Suppressor macrophage treated with lipopolysaccharide for 1 hour (primary cell): ENCODE measurements around the gene GOLGA6C.
"Not testable (repeated sequence)": the region's sequence is repeated elsewhere in the genome, so short reads cannot be mapped to it uniquely, and the experiment has no call there.

Experiments used
- DNase-seq, 3 donors: peaks; one replicate each; pipeline ENCODE4 v3.0.0-alpha.2; 2020 to 2022

Gene GOLGA6C, protein sequence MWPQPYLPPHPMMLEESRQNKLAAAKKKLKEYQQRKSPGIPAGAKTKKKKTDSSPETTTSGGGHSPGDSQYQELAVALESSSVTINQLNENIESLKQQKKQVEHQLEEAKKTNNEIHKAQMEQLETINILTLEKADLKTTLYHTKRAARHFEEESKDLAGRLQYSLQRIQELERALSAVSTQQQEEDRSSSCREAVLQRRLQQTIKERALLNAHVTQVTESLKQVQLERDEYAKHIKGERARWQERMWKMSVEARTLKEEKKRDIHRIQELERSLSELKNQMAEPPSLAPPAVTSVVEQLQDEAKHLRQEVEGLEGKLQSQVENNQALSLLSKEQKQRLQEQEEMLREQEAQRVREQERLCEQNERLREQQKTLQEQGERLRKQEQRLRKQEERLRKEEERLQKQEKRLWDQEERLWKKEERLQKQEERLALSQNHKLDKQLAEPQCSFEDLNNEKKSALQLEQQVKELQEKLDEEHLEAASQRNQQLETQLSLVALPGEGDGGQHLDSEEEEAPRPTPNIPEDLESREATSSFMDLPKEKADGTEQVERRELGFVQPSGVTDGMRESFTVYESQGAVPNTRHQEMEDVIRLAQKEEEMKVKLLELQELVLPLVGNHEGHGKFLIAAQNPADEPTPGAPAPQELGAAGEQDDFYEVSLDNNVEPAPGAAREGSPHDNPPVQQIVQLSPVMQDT

DNA sequence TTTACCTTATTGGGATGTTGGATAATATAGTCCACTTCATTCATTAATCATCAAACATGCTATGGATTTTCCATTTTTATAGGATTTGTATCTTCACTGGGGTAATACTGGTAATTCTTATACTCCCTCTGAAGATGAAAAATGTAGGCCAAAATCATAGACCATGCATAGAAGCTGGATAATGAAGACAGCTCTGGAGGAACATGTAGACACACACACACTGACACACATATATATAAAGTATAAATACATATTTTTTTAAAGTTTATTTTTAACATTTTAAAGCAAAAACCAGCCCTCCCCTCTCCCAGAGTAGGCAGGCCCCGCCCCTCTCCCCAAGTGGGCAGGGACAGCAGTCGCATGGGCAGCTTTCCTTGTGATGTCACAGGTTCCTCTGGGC is at the start of gene GOLGA6C:
GOLGA6C (plus strand) TSS at position 301 of the 400 bp plus-strand sequence. CDS start 265 bp downstream, outside the sequence.
- not testable (repeated sequence) for DNase-seq

DNA sequence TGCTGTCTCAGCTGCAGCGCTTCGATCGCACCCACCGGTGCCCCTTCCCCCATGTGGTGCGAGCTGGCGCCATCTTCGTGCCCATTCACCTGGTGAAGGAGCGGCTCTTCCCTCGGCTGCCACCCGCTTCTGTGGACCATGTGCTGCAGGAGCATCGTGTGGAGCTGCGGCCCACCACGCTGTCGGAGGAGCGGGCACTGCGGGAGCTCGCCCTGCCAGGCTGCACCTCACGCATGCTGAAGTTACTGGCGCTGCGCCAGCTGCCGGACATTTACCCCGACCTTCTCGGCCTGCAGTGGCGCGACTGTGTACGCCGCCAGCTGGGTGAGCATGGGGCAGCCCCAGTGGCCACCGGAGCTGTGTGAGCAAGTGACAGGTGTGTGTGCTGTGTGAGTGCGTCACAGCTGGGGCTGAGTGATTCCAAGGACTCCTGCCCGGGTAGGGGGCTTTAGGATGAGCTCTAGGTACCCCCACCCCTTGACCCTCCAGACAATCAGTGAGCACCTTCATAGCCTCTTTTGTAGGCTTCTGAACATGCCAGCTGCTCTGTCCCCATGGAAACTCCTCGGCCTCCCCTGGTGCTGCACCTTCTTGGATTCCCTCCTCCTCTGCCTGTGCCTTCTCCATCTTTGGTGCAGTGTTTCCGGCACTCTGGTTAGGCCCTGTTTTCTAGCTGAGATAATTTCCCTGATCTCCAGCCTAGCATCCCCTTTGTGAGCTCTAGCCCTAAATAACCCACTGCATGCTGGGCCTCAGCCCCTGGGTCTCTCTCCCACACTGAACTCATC is 49.4 kb upstream of the GOLGA6C start:
- DNase-seq: no peak

DNA sequence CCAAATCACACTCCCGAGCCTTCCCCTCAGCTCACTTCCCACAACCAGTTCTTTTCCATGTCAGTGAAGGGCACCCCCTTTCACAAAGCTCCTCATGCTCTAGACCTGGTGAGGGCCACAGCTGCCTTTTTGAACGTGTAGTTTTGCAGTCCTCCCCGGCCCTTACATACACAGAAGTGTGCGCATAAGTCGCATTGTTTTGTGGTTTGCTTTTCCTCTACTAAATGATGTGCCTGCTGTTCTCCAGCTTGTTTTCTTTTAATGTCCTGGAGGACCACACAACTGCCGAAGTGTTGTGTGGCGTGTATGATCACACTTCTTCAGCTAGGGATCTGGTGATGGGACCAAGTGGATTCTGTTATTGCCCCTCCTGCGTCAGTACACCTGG is 48.9 kb upstream of the GOLGA6C start:
- no peak for DNase-seq

DNA sequence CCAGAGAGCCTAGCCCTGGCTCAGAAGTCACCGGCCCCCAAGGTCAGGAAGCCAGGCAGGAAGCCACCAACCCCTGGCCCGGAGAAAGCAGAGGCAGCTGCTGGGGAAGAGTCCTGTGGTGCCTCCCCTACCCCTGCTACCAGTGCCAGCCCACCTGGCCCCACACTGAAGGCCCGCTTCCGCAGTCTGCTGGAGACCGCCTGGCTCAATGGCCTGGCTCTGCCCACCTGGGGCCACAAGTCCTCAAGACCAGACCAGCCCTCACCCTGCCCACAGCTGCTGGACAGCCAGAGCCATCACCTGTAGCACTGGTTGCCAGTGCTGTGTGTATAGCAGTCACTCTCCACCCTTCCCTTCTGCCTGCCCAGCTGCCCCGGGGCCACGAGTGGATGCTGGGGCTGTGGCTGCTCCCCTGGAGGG is 47.3 kb upstream of the GOLGA6C start:
- DNase-seq: no peak

DNA sequence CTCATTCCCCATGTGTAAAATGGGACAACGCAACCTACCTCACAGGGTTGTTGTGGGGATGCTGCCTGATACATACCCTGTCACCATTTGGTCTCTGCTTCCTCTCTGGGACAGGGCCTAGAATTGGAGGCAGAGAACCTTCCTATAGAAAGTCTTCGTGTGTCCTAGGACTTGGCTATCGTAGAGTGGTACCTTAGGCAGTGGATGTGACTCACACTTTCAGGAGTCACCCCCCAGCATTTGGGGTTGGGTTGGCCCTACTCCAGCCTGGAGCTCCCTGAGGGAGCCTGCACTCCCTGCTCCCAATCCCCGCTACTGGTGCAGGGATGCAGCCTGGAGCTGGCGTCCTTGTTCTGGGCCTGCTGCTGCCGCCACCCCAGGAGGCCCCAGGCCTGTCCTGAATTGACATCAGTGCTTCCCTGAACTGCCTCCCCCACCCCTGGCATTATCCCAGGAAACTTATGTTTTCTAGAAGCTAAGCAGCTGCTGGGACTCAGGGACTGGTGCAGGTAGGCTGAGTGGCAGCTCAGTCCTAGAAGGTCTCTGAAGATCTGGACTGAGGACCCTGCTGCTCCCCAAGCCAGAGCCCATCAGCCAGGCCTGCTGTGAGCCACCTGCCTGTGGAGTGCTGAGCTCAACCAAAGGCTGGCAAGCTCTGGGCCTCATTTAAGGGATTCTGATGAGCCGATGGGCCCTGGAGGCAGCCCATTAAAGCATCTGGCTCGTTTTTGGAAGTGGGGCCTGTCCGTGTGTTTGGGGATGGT is 46.5 kb upstream of the GOLGA6C start:
- DNase-seq: no peak

DNA sequence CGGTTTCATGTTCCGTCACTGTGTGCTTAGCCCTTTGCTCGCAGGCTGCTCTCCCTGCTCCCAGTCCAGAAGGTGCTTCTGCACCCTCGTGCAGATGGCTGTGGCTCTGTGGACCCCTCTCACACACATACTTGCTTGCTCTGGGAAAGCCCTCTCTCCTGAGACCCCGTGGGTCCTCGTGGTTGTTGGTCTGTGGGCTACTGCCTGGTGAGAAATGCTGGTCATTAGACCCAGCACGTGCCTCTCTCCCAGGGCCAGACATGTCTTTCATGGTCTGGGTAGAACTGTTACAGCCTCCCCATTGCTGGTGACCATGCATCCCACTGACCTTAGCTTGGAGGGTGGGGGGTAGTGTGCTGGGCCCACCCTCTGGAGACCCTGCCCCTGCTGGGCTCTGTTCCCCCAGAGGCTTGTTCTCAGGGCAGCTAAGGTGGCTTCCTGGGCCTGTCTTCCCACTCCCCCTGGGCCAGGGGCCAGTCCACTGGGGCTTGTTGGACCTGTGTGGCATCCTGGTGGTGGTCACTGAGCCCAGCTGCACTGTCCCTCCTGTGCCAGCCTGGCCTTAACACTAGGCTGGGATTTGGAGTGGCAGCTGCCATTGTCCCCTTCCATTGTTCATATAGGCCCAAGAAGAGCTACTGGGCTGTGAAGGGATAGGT is 45.8 kb upstream of the GOLGA6C start:
- DNase-seq: no peak

DNA sequence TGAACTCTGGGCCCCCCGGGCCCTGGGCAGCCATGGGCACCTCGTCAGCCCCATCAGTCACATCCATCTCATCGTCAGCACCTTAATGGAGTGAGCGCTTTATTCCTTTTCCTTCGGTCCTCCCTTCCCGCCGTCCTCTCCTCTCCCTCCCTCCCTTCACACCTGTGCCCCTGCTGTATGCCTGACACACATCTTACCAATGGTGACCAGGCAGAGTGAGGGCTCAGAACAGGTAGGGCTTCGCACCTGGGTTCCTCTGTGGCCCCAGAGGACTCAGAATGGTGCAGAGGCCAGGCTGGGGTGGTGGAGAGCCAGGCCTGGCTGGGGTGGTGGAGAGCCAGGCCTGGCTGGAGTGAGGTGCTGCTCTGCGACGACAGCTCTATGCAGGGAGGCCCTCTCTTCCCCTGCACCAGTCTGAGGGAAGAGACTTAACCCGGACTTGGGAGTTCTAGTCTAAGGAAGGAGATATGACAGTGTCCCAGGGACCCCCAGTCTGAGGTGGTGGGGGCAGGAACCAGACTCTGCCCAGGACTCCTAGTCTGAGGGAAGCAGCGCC is 44.8 kb upstream of the GOLGA6C start:
- DNase-seq: no peak

DNA sequence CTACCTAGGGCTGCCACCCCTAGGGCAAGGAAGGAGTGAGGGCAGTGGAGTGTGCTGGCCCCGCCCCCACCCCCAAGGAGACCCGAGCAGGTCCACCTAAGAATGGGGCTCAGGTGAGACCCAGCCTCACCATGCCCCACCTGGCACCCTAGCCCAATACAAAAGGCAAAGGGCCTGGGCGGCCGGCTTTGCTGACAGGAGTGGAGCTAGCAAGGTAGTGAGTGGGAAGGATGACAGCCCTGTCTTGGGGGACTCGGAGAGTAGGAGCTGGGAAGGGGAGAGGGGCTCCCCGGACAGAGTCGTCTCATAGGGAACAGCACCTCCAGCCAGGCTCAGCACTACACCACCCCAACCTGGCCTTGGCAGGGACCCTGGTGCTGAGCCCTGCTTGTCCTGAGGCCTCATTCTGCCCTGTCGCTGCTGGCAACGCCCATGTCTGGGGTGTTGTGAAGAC is 44.3 kb upstream of the GOLGA6C start:
- DNase-seq: no peak

DNA sequence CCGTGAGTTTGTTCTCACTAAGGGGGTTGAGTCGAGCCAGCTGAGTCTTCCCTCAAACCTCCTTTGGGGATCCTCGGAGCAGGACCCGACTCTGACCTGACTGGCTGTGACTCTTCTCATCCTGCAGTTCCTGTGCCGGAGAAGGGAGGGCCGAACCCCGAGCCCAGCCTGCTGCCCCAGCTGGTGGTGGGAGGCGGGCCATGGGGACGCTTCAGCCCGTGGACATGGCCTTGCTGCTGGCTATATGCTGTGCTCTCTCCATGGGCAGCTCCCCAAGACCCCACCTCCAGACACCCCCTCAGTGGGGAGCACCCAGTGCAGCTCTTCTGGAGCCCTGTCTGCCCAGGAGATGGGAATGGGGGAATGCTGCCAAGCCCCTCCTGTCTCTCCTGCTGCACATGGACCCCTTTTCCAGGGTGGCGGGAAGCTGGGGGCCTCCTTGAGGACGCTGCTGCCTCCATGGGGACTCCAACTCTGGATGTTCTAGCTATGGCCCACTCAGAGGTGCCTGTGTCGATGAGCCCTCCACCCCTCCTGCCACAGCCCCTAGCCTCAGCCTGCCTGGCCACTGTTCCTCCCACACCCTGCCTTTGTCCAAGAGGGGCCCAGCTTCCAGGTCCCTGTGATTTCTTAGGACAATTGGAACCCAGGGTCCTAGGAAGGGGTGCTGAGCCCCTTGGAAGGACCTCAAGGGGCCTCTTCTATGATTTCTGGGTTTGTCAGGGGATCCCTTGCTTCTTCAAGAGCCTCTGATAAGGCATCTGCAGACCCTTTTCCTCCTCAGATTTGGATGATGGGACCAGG is 43.6 kb upstream of the GOLGA6C start:
- no peak for DNase-seq

DNA sequence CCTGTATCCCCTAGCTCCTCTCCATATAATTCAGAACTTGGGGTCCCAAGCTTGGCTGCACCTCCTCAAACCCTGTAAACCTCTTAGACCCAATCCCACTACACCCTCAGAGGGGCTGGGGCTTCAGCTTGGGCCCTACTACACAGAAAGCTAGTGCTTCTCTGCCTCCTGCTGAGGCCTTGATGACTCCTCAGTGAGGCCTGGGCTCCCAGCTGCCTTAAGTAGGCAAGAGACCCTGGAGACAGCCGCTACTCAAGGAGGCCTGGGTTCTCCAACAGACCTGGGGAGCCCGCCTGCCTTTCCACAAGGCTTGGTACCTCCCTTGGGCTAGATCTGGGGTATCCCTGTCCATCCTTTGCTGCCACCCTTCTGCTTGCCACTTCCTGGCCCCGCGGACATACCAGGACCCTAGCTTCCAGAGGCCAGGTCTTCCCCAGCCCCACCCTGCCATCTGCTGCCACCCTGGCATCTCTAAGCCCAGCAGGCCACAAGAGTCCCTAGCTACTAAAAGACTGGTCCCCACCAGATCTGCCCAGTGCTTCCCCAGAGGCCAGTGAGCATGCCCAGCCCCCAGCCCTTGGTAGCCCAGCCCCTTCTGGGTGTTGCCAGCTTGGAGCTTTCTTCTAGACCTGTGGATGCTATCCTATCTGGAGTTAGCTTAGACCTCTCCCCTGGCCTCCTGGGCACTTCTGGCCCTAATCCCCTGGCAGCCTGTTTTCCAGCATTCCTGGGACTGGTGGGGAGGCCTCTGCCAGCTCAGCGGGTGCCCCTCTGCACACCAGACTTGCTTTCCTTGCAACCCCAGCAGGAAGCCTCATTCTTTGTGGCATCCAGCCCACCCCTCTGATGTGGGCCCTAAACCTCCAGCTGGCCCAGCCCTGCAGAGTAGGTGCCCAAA is 42.8 kb upstream of the GOLGA6C start:
- no peak for DNase-seq

DNA sequence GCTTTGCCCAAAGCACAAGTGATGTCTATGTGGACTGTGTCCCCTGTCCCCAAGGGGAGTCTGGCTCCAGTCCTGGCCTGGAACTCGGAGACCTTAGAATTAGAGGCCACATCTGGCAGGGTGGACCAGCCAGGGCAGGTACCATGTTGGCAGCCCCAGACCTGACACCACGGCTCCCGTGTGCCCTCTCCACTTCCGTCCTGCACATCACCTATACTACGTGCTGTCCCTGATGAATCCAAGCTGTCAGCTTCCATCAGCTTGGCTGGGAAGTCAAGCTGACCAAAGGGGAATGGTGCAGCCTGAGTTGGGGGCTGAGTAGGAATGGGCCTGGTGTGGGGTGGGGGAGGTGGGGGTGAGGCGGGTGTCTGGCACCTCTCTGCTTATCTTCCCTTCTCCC is 41.1 kb upstream of the GOLGA6C start:
- no peak for DNase-seq

DNA sequence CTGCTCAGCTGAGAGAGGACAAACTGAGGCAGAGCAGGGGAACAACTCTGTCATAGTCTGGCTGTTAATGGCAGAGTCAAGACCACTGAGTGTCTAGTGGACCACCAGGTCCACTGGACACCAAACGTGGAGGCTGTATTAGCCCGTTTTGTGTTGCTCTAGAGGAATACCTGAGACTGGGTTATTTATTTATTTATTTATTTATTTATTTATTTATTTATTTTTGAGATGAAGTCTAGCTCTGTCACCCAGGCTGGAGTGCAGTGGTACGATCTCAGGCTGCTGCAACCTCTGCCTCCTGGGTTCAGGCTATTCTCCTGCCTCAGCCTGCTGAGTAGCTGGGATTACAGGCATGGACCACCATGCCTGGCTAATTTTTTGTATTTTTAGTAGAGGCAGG is 40.6 kb upstream of the GOLGA6C start:
- DNase-seq: not testable (repeated sequence)

DNA sequence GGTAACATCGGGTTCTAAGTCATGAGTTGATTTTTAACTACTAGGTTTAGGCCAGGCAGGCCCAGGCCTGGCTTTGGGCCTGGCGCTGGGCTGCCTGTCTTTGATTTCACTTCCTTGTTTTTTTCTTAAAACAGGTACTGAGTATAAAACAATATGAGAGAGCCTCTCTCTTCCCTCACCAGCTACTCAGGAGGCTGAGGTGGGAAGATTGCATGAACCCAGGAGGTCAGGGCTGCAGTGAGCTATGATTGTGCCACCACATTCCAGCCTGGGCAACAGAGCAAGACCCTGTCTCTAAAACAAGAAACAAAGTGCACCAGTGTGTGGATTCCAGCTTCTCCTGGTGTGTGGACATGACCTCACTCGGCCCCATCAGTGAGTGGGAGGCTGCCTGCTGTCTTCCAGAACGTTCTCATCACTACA is 38.6 kb upstream of the GOLGA6C start:
- not testable (repeated sequence) for DNase-seq

DNA sequence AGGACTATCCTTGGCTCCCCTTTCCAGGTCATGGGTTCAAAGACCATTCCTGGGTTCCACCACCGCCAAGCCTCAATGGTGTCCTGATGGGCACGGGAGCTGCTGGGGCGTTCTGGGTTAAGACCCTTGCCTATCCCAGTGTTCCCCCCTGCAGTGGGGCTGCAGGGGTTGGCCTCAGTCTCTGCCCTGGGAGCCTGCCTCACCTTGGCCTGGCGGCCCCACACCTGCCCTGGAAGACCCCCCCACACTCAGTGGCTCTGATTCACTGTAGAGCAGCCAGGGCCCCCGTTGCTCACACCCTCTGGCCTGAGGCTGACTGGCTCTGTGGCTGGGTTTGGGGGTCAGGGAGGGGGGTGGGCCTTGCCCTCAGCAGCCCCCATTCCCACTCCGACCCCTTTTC is 34.4 kb upstream of the GOLGA6C start:
- DNase-seq: no peak

DNA sequence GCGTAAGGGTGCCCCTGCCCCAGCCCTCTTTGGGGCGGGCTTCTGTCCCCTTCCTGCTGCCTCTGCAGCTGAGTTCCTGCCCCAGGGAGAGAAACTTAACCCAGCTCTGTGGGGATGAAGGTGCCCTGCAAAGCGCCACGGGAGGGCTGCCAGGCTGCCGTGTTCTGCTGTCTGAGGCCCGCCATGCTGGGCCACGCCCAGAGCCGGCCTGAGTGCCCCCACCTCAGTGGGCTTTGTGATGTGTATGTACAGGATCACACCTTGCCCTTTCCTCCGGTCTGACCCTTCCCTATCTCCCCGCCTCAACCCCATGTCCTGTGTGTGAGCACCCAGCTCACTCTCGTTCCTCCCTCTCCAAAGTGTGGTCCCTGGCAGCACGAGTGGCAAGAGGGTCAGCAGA is 33.9 kb upstream of the GOLGA6C start:
- no peak for DNase-seq

DNA sequence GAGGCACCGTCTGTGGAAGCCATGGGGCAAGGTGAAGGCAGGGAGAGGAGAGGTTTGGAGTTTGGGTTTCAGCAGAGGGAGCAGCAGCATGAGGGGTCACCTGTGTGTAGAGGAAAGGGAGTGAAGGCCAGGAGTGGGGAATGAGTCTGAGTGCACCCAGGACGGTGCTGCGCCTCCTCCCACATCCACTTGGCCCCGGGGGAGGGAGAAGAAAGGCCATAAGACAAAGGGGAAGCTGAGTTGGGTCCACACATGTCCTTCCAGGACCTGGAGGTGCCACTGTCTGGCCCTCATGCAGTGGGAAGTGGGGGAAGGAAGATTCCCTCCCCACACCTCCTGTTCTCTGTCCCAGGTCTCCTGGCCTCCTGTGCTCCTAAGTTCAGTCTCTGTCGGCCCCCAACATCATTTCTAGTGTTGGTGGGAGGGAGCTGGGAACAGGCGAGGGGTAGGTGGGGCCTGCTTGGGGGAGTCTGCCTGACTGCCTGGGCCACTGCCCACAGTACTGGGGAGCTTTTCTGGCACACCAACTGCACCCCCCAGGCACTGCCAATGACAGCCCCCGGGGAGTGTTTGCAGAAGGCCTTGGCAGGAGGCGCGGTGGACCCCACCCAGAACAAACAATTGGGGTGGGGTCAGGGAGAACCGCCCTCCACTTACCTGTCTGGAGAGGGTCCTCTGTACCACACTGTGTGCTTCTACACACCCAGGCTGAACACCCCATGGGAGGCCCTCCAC is 32.9 kb upstream of the GOLGA6C start:
- not testable (repeated sequence) for DNase-seq

DNA sequence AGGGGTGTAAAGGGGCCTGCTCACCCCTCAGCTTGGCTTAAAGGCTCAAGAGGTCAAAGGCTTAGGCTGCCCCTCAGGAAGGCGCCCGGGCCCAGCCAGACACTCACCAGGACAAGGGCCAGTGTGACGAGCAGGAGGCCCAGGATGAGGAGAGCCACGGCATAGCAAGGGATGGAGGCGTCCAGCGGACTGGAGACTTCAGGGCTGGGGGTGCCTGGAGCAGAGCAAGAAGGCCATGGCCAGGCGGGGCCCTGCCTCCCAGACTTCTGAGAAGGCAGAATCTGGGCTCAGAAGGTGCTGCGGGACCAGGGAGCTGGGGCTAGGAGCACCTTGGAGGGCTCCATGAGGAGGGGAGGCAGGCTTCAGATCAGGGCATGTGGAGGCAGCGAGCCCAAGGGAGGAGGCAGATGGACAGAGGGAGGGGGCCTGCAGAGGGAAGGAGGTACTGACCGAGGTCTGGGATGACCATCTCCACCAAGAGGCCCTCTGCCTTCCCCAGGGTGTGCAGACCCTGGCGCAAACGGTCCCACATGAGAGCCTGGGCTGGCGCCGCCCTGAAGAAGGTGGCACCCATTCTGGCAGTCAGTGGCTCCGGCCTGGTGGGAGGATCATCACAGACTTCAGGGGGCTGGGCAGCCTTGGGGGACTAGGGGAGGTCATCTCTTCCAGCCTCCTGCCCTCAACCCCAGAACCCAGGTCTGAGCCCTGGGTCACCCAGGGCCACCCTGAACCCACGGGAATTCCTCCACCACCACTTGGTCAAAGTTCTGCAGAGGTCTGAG is 32.0 kb upstream of the GOLGA6C start:
- DNase-seq: no peak

DNA sequence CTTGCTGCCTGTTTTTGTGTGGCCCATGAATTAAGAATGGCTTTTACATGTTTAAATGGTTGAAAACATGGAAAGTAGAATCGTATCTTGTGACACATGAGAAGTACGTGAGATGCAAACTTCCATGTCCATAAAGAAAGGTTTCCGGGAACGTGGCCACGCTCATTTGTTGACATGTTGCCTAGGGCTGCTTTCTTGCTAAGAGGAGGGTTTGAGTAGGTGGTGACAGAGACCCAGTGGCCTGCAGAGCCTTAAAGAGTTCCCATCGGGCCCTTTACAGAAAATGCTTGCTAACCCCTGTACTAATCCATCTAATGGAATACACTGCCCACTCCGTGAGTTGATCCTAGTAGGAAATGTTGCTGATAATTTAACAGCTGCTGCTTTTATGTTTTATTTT is 31.0 kb upstream of the GOLGA6C start:
- DNase-seq: not testable (repeated sequence)
